ENCODE data around the gene ISYNA1. TPM values are rescaled to one million over a fixed set of nuclear protein-coding genes. Genes with fewer than 3 reads are reported as not detected.
A peak's percentile ranks its signal among the peaks of the same experiment; 100 is the strongest.

Gene ISYNA1
- total and polyA plus RNA-seq, 2 of the 13 experiments (the other 11 are each of a cell fraction or from before 2014, with no cell fraction given), result 29.6 to 48.5 TPM

GRCh38 chr19:18478545-18479311 is 40.8 kb upstream of the ISYNA1 start (continued):
- TF ChIP-seq GTF3A (CRISPR knock-in tag; conservative IDR thresholded peaks at IDR 0.05) (no peak), ATF4 (CRISPR knock-in tag; IDR thresholded peaks at IDR 0.05) (peak in 1 of 2 experiments; percentile 96; a peak in 2 of 4 replicates), ZNF18 (CRISPR knock-in tag; IDR thresholded peaks at IDR 0.05; ENCODE audit: insufficient replicate concordance) (peak; percentile 69), ZFY (CRISPR knock-in tag; IDR thresholded peaks at IDR 0.05) (peak; percentile 60; the same call in 1 of the 2 replicates), ELF1 (CRISPR knock-in tag; IDR thresholded peaks at IDR 0.05) (peak; percentile 98), PCBP1 (IDR thresholded peaks at IDR 0.05; ENCODE audit: borderline replicate concordance, low read depth, low read length) (no peak), POLR2AphosphoS5 (IDR thresholded peaks at IDR 0.05; ENCODE audit: low read depth, low read length) (peak; percentile 52; the same call in 1 of the 2 replicates), REPIN1 (CRISPR knock-in tag; IDR thresholded peaks at IDR 0.05; ENCODE audit: borderline replicate concordance, low read depth) (peak; percentile 62; the same call in 1 of the 2 replicates), ZNF878 (CRISPR knock-in tag; IDR thresholded peaks at IDR 0.05) (peak; percentile 94), KAT8 (CRISPR knock-in tag; IDR thresholded peaks at IDR 0.05) (peak; percentile 96), TMF1 (CRISPR knock-in tag; IDR thresholded peaks at IDR 0.05; ENCODE audit: low read depth) (no peak), U2AF1 (optimal IDR thresholded peaks at IDR 0.05; ENCODE audit: low read depth, low read length) (no peak), ZNF891 (CRISPR knock-in tag; IDR thresholded peaks at IDR 0.05) (peak; percentile 75), ZNF569 (CRISPR knock-in tag; IDR thresholded peaks at IDR 0.05; ENCODE audit: borderline replicate concordance) (no peak; the same call in 1 of the 2 replicates), KLF6 (CRISPR knock-in tag; IDR thresholded peaks at IDR 0.05) (peak; percentile 93), ZKSCAN5 (CRISPR knock-in tag; IDR thresholded peaks at IDR 0.05) (no peak), RNF2 (conservative IDR thresholded peaks at IDR 0.05; ENCODE audit: low read depth) (0 out of 2 replicates have a peak, but pooled peaks have one; percentile 61), ZNF232 (CRISPR knock-in tag; IDR thresholded peaks at IDR 0.05; ENCODE audit: borderline replicate concordance) (peak; percentile 84), GMEB1 (CRISPR knock-in tag; IDR thresholded peaks at IDR 0.05; ENCODE audit: borderline replicate concordance) (peak; percentile 62; the same call in 1 of the 2 replicates), ZNF337 (CRISPR knock-in tag; IDR thresholded peaks at IDR 0.05; ENCODE audit: borderline replicate concordance, low read depth) (no peak), ZNF879 (CRISPR knock-in tag; IDR thresholded peaks at IDR 0.05) (0 out of 2 replicates have a peak, but pooled peaks have one; percentile 68), ARHGAP35 (CRISPR knock-in tag; IDR thresholded peaks at IDR 0.05; ENCODE audit: borderline replicate concordance) (no peak), ETV5 (CRISPR knock-in tag; IDR thresholded peaks at IDR 0.05; ENCODE audit: borderline replicate concordance) (peak; percentile 100), SP4 (CRISPR knock-in tag; IDR thresholded peaks at IDR 0.05) (peak; percentile 57; the same call in 1 of the 2 replicates)
